ENCODE data around the gene PPIE. TPM values are rescaled to one million over a fixed set of nuclear protein-coding genes. Genes with fewer than 3 reads are reported as not detected.

The PPIE gene
- polyA plus RNA-seq, 1 donor (not counting 4 experiments of a cell fraction or from before 2014, with no cell fraction given): 60.6 TPM

DNA sequence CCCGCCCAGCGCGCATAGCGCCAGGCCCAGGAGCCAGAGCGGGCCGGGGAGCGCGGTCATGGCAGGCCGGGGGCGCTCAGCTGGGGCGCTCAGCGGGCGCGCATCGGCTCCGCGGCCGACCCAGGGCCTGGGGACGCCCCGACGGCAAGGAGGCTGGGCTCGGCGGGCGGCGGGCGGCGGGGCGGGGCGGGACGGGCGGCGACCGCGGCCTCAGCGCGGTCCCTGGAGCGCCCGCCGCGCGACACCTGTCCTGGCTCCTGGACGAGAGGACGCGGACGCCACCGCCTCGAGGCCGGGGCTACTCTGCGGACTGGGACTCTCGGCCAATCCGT, 49.7 kb downstream of the PPIE start:
- FAIRE-seq (no peak), DNase-seq (ENCODE audit: low read depth, low spot score) (no peak)
- H3K9me3 ChIP-seq (ENCODE audit: control insufficient read depth, low read depth, low read length): no peaks in the 10 kb centered on the region
- H3K9me1 ChIP-seq (ENCODE audit: control insufficient read depth, extremely low read depth, insufficient read depth, low read length): no peaks in the 10 kb centered on the region
- dilution Hi-C loops (cut with MboI; ENCODE audit: extremely low pct_ligation_motif_present, low sequenced_read_pairs): no loop called here
- no peaks in the 10 kb centered on the region for H3K79me2 ChIP-seq (ENCODE audit: control insufficient read depth, insufficient read depth, low read length)
- peaks cover 22% of the 10 kb centered on the region for H3K27me3 ChIP-seq (ENCODE audit: control insufficient read depth, extremely low read depth, insufficient read depth, low read length)
- H3K4me3 ChIP-seq (ENCODE audit: control insufficient read depth in 2 of 3, extremely low read depth in 1 of 3, insufficient read depth in 2 of 3, low read depth in 1 of 3, low read length in 3 of 3): peak overlapping the region in 1 of 3 experiments; percentile 29
- H3K9ac ChIP-seq (ENCODE audit: control insufficient read depth, extremely low read depth, insufficient read depth, low read length): no peak overlapping the region
- H2AFZ ChIP-seq (ENCODE audit: control insufficient read depth, low read length): peak overlapping the region; percentile 37
- H3K4me2 ChIP-seq (ENCODE audit: control insufficient read depth, extremely low read depth, insufficient read depth, low read depth, low read length): no peak overlapping the region
- H3K36me3 ChIP-seq (ENCODE audit: control insufficient read depth in 2 of 2, extremely low read depth in 1 of 2, insufficient read depth in 2 of 2, low read length in 2 of 2): no peaks in the 10 kb centered on the region
- no peaks in the 10 kb centered on the region for H3K4me1 ChIP-seq (ENCODE audit: control insufficient read depth, extremely low read depth, insufficient read depth, low read length)
- H3K27ac ChIP-seq (ENCODE audit: control insufficient read depth, insufficient read depth, low read length): no peak overlapping the region
- H4K20me1 ChIP-seq (ENCODE audit: control insufficient read depth, extremely low read depth, insufficient read depth, low read length): no peaks in the 10 kb centered on the region
- TF ChIP-seq EZH2 (IDR thresholded peaks at IDR 0.05; ENCODE audit: low read length): no peak
- TF ChIP-seq, protein P1, sequence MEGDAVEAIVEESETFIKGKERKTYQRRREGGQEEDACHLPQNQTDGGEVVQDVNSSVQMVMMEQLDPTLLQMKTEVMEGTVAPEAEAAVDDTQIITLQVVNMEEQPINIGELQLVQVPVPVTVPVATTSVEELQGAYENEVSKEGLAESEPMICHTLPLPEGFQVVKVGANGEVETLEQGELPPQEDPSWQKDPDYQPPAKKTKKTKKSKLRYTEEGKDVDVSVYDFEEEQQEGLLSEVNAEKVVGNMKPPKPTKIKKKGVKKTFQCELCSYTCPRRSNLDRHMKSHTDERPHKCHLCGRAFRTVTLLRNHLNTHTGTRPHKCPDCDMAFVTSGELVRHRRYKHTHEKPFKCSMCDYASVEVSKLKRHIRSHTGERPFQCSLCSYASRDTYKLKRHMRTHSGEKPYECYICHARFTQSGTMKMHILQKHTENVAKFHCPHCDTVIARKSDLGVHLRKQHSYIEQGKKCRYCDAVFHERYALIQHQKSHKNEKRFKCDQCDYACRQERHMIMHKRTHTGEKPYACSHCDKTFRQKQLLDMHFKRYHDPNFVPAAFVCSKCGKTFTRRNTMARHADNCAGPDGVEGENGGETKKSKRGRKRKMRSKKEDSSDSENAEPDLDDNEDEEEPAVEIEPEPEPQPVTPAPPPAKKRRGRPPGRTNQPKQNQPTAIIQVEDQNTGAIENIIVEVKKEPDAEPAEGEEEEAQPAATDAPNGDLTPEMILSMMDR (optimal IDR thresholded peaks at IDR 0.05 in 1 of 3, IDR thresholded peaks at IDR 0.05 in 1 of 3, conservative IDR thresholded peaks at IDR 0.05 in 1 of 3; ENCODE audit: extremely low read depth in 1 of 3, insufficient read depth in 2 of 3, low read length in 3 of 3): no peak

DNA sequence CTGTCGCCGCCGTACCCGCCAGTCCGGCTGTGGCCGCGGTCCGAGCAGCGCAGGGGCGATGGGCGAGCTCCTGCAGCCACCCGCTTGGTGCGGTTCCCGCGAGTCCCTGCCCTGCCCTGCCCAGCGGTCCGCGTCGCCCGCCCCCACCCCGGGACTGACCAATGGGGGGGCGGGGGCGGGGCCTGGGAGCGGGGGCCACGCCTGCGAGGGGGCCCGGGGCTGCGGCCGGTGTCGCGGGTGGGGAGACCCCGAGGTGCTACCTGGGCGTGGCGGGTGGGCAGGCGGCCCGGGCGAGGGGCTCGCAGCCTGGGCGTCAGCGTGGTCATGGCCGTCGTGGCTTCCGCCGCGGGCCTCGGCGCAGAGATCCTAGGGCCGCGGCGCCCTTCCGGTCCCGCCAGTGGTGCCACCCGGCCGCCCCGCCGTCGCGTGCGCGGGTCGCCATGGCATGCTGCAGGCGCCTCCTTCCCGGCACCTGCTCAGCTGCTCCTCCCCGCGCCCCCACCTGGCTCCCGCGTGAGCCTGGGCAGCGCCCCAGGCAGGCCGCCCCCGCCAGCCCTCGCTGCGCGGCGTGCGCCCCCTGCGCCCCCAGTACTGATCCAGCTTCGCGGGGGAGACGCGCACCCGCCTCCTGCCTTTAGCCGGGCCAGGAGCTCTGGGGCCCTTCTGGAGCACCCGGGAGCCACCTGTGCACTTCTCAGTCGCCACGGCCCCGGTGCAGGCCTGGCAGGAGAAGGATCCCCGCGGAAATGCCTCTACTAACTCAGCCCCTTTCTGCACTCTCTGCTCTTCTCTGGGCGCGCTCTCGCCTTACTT, 50.3 kb downstream of the PPIE start, which contains the start of gene BMP8B:
TSS of gene BMP8B (minus strand) at position 108 of the 813 bp plus-strand sequence. CDS start 380 bp downstream, outside the sequence.
- DNase-seq (ENCODE audit: low read depth, low spot score) (no peak), FAIRE-seq (peak; percentile 63)
- no peaks in the 10 kb centered on the region for H3K79me2 ChIP-seq (ENCODE audit: control insufficient read depth, insufficient read depth, low read length)
- H3K27me3 ChIP-seq (ENCODE audit: control insufficient read depth, extremely low read depth, insufficient read depth, low read length): peaks cover 22% of the 10 kb centered on the region
- H3K36me3 ChIP-seq (ENCODE audit: control insufficient read depth in 2 of 2, extremely low read depth in 1 of 2, insufficient read depth in 2 of 2, low read length in 2 of 2): no peaks in the 10 kb centered on the region
- H3K9me1 ChIP-seq (ENCODE audit: control insufficient read depth, extremely low read depth, insufficient read depth, low read length): no peaks in the 10 kb centered on the region
- TF ChIP-seq, protein P1 (optimal IDR thresholded peaks at IDR 0.05 in 1 of 3, IDR thresholded peaks at IDR 0.05 in 1 of 3, conservative IDR thresholded peaks at IDR 0.05 in 1 of 3; ENCODE audit: extremely low read depth in 1 of 3, insufficient read depth in 2 of 3, low read length in 3 of 3): no peak
- TF ChIP-seq EZH2 (IDR thresholded peaks at IDR 0.05; ENCODE audit: low read length): peak; percentile 64
- no peak within 1 kb of the TSS for H3K27ac ChIP-seq (ENCODE audit: control insufficient read depth, insufficient read depth, low read length)
- H3K4me1 ChIP-seq (ENCODE audit: control insufficient read depth, extremely low read depth, insufficient read depth, low read length): no peaks in the 10 kb centered on the region
- H3K4me3 ChIP-seq (ENCODE audit: control insufficient read depth in 2 of 3, extremely low read depth in 1 of 3, insufficient read depth in 2 of 3, low read depth in 1 of 3, low read length in 3 of 3): peak within 1 kb of the TSS; percentile 14 to 29 (median 20)
- H3K4me2 ChIP-seq (ENCODE audit: control insufficient read depth, extremely low read depth, insufficient read depth, low read depth, low read length): peak within 1 kb of the TSS; percentile 56
- no peak within 1 kb of the TSS for H3K9ac ChIP-seq (ENCODE audit: control insufficient read depth, extremely low read depth, insufficient read depth, low read length)
- peak within 1 kb of the TSS; percentile 37 for H2AFZ ChIP-seq (ENCODE audit: control insufficient read depth, low read length)
- no peaks in the 10 kb centered on the region for H3K9me3 ChIP-seq (ENCODE audit: control insufficient read depth, low read depth, low read length)
- dilution Hi-C loops (cut with MboI; ENCODE audit: extremely low pct_ligation_motif_present, low sequenced_read_pairs): no loop called here
- no peaks in the 10 kb centered on the region for H4K20me1 ChIP-seq (ENCODE audit: control insufficient read depth, extremely low read depth, insufficient read depth, low read length)
